ENCODE data around the gene COA1.

DNA sequence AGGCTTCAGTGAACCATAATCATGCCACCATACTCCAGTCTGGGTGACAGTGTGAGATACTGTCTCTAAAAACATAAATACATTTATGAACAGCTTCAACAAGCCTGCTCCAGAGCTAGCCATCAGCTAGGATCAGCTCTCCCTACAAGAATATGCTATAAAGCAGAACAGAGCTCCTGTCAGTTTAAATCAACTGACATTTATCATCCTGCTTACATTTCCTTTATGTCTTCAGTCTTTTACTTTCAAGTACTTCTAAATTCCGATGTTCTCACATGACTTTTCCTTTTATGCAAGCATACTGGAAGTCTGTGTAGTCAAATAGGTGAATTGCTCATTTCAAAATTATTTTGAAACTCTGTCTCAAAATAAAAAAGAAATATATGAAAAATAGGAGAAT, 64.6 kb downstream of the COA1 start:
- TF ChIP-seq CTCF (IDR thresholded peaks at IDR 0.05; ENCODE audit: extremely low read depth in 1 of 2, insufficient read depth in 1 of 2, low read depth in 1 of 2, low read length in 2 of 2), result no peak
- TF ChIP-seq EZH2 (IDR thresholded peaks at IDR 0.05; ENCODE audit: borderline replicate concordance, low read depth, low read length, severe bottlenecking), result no peak
- no peak for TF ChIP-seq MYC (IDR thresholded peaks at IDR 0.05; ENCODE audit: low read depth, low read length)
